Measurements from ENCODE around the gene GBP4.

GBP4 gene

GRCh38 chr1:89142160-89142559 lies 56.6 kb downstream of the GBP4 start:
- H2AFZ ChIP-seq (ENCODE audit: low read depth, low read length) = no peak overlapping the region
- no peak for ATAC-seq (ENCODE audit: insufficient read depth, low read depth)

GRCh38 chr1:89133747-89134146 lies 65.0 kb downstream of the GBP4 start:
- no peak for ATAC-seq (ENCODE audit: insufficient read depth, low read depth)
- peaks cover 2% of the 10 kb centered on the region for H3K9me3 ChIP-seq (ENCODE audit: insufficient read depth, low read length, severe bottlenecking)
- DNase-seq = no peak
- no peak overlapping the region for H3K4me3 ChIP-seq (ENCODE audit: low read depth in 1 of 2, low read length in 2 of 2)
- no peaks in the 10 kb centered on the region for H3K36me3 ChIP-seq (ENCODE audit: insufficient read depth, low read length)
- H3K4me1 ChIP-seq (ENCODE audit: insufficient read depth, low read length) = peaks cover 12% of the 10 kb centered on the region
- H2AFZ ChIP-seq (ENCODE audit: low read depth, low read length) = no peak overlapping the region
- no peaks in the 10 kb centered on the region for H4K20me1 ChIP-seq (ENCODE audit: insufficient read depth, low read length)
- no peak for TF ChIP-seq CTCF (IDR thresholded peaks at IDR 0.05; ENCODE audit: borderline replicate concordance, extremely low read depth, low read length, poor library complexity, severe bottlenecking)
- TF ChIP-seq EZH2 (IDR thresholded peaks at IDR 0.05; ENCODE audit: borderline replicate concordance, low read depth, low read length, severe bottlenecking) = no peak
- H3K27ac ChIP-seq (ENCODE audit: low read length) = no peak overlapping the region
- H3K4me2 ChIP-seq (ENCODE audit: insufficient read depth, low read length) = no peak overlapping the region
- no peaks in the 10 kb centered on the region for H3K79me2 ChIP-seq (ENCODE audit: insufficient read depth, low read length)
- H3K9ac ChIP-seq (ENCODE audit: low read depth, low read length) = no peak overlapping the region
- H3K27me3 ChIP-seq (ENCODE audit: insufficient read depth, low read length, poor library complexity) = no peaks in the 10 kb centered on the region

More at GRCh38 chr1:89142160-89142559, 56.6 kb downstream of the GBP4 start:
- Histone ChIP-seq H3K9ac (ENCODE audit: low read depth, low read length) (no peak overlapping the region), H3K4me3 (ENCODE audit: low read depth in 1 of 2, low read length in 2 of 2) (no peak overlapping the region), H3K4me2 (ENCODE audit: insufficient read depth, low read length) (no peak overlapping the region), H3K27ac (ENCODE audit: low read length) (no peak overlapping the region), H3K36me3 (ENCODE audit: insufficient read depth, low read length) (no peaks in the 10 kb centered on the region), H3K79me2 (ENCODE audit: insufficient read depth, low read length) (no peaks in the 10 kb centered on the region), H4K20me1 (ENCODE audit: insufficient read depth, low read length) (no peaks in the 10 kb centered on the region), H3K27me3 (ENCODE audit: insufficient read depth, low read length, poor library complexity) (no peaks in the 10 kb centered on the region), H3K9me3 (ENCODE audit: insufficient read depth, low read length, severe bottlenecking) (peaks cover 2% of the 10 kb centered on the region), H3K4me1 (ENCODE audit: insufficient read depth, low read length) (peaks cover 5% of the 10 kb centered on the region)
- TF ChIP-seq CTCF (IDR thresholded peaks at IDR 0.05; ENCODE audit: borderline replicate concordance, extremely low read depth, low read length, poor library complexity, severe bottlenecking) = no peak
- no peak for TF ChIP-seq EZH2 (IDR thresholded peaks at IDR 0.05; ENCODE audit: borderline replicate concordance, low read depth, low read length, severe bottlenecking)
- DNase-seq = no peak
